ENCODE results near the gene BORCS6. TPM values are rescaled to one million over a fixed set of nuclear protein-coding genes. Genes with fewer than 3 reads are reported as not detected.

The BORCS6 gene
- total RNA-seq, 1 donor from 2014 or later: 7.8 TPM

DNA sequence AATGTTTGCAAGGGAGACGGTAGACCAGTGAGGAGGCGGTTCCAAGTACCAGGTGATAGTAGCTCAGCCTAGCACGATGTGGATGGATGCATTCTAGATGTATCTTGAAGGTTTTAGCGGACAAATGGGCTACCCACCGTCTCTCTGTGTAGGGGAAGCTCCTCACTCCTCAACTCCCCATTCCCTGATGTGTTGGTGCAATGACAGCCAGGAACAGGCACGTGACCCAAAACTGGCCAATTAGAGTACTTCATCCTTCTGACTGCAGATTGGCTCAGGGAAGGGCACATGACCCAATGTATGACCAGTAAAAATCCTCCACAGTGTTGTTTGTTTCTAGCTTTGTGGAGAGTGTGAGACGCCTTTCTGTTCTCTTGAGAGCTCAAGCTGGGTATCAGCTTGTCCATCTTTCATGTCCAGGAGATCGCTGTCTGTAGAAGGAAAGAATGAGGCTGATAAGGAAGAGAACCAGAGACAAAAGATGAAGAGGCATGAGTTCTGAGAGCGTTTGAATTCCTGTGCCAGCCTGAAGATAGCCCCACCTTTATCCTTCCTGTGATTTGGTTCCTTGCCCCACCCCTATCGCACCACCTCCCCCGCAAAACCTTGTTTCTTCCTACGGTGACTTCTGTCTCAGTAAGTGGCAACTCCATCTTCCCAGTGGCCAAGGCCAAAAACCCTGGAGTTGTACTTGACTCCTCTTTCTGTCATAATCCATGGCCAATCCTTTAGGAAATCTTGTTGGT, 2.3 kb upstream of the BORCS6 start:
- no peaks in the 10 kb centered on the region for H3K27me3 ChIP-seq
- H3K4me3 ChIP-seq: peak overlapping the region; percentile 40
- peak; percentile 55 for ATAC-seq
- intact Hi-C loops (cut with DNase I): no loop called here
- peak; percentile 69 for DNase-seq
- TF ChIP-seq, protein P1, sequence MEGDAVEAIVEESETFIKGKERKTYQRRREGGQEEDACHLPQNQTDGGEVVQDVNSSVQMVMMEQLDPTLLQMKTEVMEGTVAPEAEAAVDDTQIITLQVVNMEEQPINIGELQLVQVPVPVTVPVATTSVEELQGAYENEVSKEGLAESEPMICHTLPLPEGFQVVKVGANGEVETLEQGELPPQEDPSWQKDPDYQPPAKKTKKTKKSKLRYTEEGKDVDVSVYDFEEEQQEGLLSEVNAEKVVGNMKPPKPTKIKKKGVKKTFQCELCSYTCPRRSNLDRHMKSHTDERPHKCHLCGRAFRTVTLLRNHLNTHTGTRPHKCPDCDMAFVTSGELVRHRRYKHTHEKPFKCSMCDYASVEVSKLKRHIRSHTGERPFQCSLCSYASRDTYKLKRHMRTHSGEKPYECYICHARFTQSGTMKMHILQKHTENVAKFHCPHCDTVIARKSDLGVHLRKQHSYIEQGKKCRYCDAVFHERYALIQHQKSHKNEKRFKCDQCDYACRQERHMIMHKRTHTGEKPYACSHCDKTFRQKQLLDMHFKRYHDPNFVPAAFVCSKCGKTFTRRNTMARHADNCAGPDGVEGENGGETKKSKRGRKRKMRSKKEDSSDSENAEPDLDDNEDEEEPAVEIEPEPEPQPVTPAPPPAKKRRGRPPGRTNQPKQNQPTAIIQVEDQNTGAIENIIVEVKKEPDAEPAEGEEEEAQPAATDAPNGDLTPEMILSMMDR (IDR thresholded peaks at IDR 0.05): no peak
- no peaks in the 10 kb centered on the region for H3K9me3 ChIP-seq
- peak overlapping the region; percentile 85 for H3K27ac ChIP-seq
- no peaks in the 10 kb centered on the region for H3K36me3 ChIP-seq
- peaks cover 39% of the 10 kb centered on the region for H3K4me1 ChIP-seq

DNA sequence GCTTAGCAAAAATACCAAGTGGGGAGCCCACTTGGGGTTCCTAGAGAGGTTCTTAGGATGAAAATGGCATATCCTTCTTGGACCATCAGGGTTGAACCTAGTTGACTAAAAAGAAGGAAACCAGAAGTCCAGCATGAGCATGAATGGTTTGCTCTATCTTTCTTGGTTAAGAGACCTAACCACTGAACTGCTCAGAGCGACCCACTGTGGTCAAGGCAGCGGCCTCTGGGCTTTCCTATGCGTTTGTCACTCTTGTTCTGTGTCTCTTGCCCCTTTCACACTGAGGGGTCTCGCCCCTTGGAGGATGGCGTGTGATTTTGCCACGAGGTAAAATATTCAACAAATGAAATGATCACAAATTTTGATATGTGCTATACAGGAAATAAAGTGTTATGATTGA, 526 bp upstream of the BORCS6 start:
- H3K4me3 ChIP-seq: peak overlapping the region; percentile 75
- TF ChIP-seq, protein P1 (IDR thresholded peaks at IDR 0.05): no peak
- H3K36me3 ChIP-seq: no peaks in the 10 kb centered on the region
- ATAC-seq: no peak
- H3K27ac ChIP-seq: peak overlapping the region; percentile 94
- no peaks in the 10 kb centered on the region for H3K9me3 ChIP-seq
- H3K4me1 ChIP-seq: peaks cover 39% of the 10 kb centered on the region
- no peaks in the 10 kb centered on the region for H3K27me3 ChIP-seq
- intact Hi-C loops (cut with DNase I): no loop called here
- no peak for DNase-seq

DNA sequence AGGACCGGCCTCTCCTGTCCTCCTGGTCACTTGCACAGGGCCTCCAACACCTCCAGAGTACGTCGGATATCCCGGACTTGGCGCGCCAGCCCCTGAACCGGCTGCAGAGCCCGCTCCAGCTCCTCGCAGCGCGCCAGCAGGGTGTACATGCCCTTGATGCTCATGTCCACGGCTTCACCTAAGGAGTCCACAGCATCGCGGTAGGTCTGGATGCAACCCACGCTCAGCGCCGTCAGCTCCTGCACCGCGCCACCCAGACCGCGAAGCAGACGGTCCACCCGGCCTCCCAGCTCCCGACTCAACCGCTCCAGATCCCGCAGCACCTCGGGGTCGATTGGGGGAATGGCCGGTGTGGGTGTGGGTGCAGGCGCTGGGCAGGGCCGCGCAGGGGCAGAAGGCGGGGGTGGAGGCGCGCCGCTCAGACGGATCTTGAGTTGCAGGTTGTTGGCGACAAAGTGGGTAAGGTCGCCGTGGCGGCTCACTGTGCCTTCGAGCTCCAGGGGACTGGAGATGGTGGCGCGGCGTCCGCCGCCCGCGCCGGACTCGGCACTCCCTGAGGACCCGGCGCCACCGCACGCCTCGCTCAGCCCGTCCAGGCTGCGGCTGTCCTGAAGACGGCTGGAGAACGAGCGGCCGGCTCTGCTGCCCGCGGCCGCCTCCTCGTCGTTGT, 804 bp downstream of the BORCS6 start:
- TF ChIP-seq, protein P1 (IDR thresholded peaks at IDR 0.05): no peak
- Histone ChIP-seq H3K27ac (peak overlapping the region; percentile 94), H3K27me3 (no peaks in the 10 kb centered on the region), H3K36me3 (no peaks in the 10 kb centered on the region), H3K4me1 (peaks cover 39% of the 10 kb centered on the region), H3K9me3 (no peaks in the 10 kb centered on the region), H3K4me3 (peak overlapping the region; percentile 75)
- ATAC-seq: peak; percentile 0
- intact Hi-C loops (cut with DNase I): loop anchor here (5.0 kb wide), 1 partner anchor 67 kb away; the partner anchor contains the start of gene HES7
- DNase-seq: peak; percentile 78

DNA sequence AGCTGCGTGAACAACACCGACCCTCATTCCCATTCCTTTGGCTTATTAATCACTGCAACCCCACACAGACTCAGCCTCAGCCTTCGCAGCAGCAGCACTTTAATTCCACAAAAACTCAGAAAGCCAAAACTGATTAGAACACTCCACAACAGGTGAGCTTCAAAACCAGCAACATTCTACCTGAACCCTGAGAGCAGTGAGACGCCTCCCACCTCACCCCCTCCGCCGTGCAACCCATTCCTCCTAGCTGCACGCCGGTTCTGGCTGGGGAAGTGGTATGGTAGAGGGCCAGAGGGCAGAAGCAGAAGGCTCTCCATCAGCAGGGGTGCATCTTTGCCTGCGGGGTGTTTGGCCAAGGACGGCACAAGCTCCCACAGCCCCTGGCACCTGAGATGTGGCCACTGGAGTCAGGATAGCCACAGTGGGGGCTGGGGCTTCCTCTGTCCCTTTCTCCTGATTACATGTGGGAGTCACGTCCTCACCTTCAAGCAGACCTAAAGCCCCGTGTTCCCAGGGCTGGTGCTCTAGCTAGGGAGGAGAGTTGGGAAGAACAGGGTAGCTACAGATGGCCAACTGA, 1.6 kb downstream of the BORCS6 start:
- H3K36me3 ChIP-seq: no peaks in the 10 kb centered on the region
- DNase-seq: peak; percentile 65
- H3K27me3 ChIP-seq: no peaks in the 10 kb centered on the region
- TF ChIP-seq, protein P1 (IDR thresholded peaks at IDR 0.05): no peak
- no peaks in the 10 kb centered on the region for H3K9me3 ChIP-seq
- intact Hi-C loops (cut with DNase I): loop anchor here (5.0 kb wide), 1 partner anchor 66 kb away; the partner anchor contains the start of gene HES7
- H3K27ac ChIP-seq: peak overlapping the region; percentile 94
- no peak for ATAC-seq
- peak overlapping the region; percentile 75 for H3K4me3 ChIP-seq
- peaks cover 39% of the 10 kb centered on the region for H3K4me1 ChIP-seq

DNA sequence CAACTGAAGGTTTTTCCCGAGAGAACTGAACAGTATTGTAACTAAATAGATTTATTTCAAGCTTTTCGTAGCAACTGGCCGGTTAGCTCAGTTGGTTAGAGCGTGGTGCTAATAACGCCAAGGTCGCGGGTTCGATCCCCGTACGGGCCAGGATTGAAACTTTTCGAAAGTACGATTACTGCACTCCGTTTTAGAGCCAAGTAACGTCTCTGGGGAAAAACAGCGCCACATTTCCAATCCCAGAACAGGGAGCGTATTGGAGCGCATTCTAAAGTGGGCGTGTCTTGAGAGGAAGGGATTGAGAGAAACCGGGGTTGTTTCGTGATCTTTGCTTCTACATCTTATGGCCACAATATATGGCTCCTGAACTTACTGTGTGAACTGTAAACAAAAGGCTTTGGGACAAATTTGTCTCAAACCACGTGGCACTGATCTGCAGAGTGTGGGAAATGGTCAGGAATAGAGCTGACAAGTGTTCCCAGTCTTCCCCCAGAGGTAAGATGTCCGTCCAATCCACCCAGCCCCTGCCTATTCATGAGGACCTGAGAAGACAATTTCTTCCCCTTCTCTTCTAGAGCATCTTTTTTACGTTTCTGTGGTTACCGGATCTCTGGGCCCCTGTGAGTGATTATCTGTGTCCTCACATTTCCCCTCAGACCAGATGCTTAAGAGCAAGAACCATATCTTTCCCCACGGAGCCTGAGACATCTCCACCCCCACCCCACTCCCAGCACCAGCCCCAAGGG, 2.3 kb downstream of the BORCS6 start:
- TF ChIP-seq, protein P1 (IDR thresholded peaks at IDR 0.05): no peak
- intact Hi-C loops (cut with DNase I): loop anchor here (5.0 kb wide), 1 partner anchor 65 kb away; the partner anchor contains the start of gene HES7
- no peaks in the 10 kb centered on the region for H3K36me3 ChIP-seq
- H3K4me3 ChIP-seq: peak overlapping the region; percentile 75
- DNase-seq: peak; percentile 90
- ATAC-seq: peak; percentile 54
- peak overlapping the region; percentile 80 for H3K27ac ChIP-seq
- H3K9me3 ChIP-seq: no peaks in the 10 kb centered on the region
- peaks cover 38% of the 10 kb centered on the region for H3K4me1 ChIP-seq
- H3K27me3 ChIP-seq: no peaks in the 10 kb centered on the region
